ENCODE results near the gene FLRT2. TPM values are rescaled to one million over a fixed set of nuclear protein-coding genes. Genes with fewer than 3 reads are reported as not detected.

Gene FLRT2
- total RNA-seq, 2 experiments from 2014 or later: not detected

GRCh38 chr14:85579942-85580341, 50.0 kb downstream of the FLRT2 start:
- H3K27ac Mint-ChIP-seq: no peak overlapping the region
- no peak for DNase-seq
- H3K9me3 Mint-ChIP-seq (ENCODE audit: low read depth): peaks cover 2% of the 10 kb centered on the region
- no peak overlapping the region for H3K4me3 Mint-ChIP-seq
- ATAC-seq: no peak
- H3K4me1 Mint-ChIP-seq: no peaks in the 10 kb centered on the region
- CTCF ChIA-PET: no interaction called here
- H3K27me3 Mint-ChIP-seq: no peaks in the 10 kb centered on the region
- no peaks in the 10 kb centered on the region for H3K36me3 Mint-ChIP-seq

DNA sequence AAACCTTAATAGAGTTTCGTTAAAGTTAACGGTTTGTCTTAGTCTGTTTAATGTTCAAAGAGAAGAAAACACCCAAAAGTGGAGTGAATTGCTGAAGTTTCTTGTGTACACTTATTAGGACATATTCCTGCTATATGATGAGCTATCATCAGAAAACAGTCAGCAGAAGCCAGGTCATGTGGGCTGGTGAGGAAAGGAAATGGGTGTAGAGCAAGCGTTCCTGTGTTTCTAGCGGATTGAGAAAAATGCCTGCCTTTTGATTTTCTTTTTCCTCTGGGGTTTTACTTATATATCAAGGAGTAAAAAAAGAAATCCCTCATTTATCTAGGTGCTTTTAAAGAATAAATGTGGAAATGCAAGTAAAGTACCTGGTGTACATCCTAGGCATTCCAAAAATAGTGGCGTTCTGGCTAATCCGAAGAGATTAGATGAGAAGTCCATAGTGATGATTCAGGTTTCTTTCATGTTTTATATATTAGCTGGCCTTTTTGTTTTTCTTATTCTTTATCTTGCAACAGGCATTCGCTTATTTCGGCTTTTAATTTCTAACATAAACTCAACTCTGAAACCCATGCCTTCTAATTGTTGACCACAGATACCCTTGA, 50.7 kb downstream of the FLRT2 start:
- Mint-ChIP-seq H3K27ac (no peak overlapping the region), H3K27me3 (no peaks in the 10 kb centered on the region), H3K9me3 (ENCODE audit: low read depth) (peaks cover 2% of the 10 kb centered on the region), H3K36me3 (no peaks in the 10 kb centered on the region), H3K4me3 (no peak overlapping the region), H3K4me1 (no peaks in the 10 kb centered on the region)
- ATAC-seq (no peak), DNase-seq (no peak)
- CTCF ChIA-PET: no interaction called here

GRCh38 chr14:85581691-85582090, 51.7 kb downstream of the FLRT2 start:
- no peak for ATAC-seq

GRCh38 chr14:85583380-85583779, 53.4 kb downstream of the FLRT2 start:
- DNase-seq (no peak), ATAC-seq (no peak)
- H3K27me3 Mint-ChIP-seq: no peaks in the 10 kb centered on the region
- peaks cover under 1% of the 10 kb centered on the region for H3K9me3 Mint-ChIP-seq (ENCODE audit: low read depth)
- H3K4me3 Mint-ChIP-seq: no peak overlapping the region
- no peaks in the 10 kb centered on the region for H3K36me3 Mint-ChIP-seq
- no peak overlapping the region for H3K27ac Mint-ChIP-seq
- CTCF ChIA-PET: no interaction called here
- H3K4me1 Mint-ChIP-seq: no peaks in the 10 kb centered on the region

More at GRCh38 chr14:85581691-85582090, 51.7 kb downstream of the FLRT2 start:
- H3K4me3 Mint-ChIP-seq: no peak overlapping the region
- no peaks in the 10 kb centered on the region for H3K36me3 Mint-ChIP-seq
- no peak for DNase-seq
- CTCF ChIA-PET: no interaction called here
- H3K27me3 Mint-ChIP-seq: no peaks in the 10 kb centered on the region
- no peak overlapping the region for H3K27ac Mint-ChIP-seq
- H3K4me1 Mint-ChIP-seq: no peaks in the 10 kb centered on the region
- H3K9me3 Mint-ChIP-seq (ENCODE audit: low read depth): peaks cover 2% of the 10 kb centered on the region

GRCh38 chr14:85584481-85584880, 54.5 kb downstream of the FLRT2 start:
- H3K9me3 Mint-ChIP-seq (ENCODE audit: low read depth): no peaks in the 10 kb centered on the region
- no peak overlapping the region for H3K27ac Mint-ChIP-seq
- DNase-seq (no peak), ATAC-seq (no peak)
- H3K4me3 Mint-ChIP-seq: no peak overlapping the region
- no peaks in the 10 kb centered on the region for H3K27me3 Mint-ChIP-seq
- H3K36me3 Mint-ChIP-seq: no peaks in the 10 kb centered on the region
- CTCF ChIA-PET: no interaction called here
- no peaks in the 10 kb centered on the region for H3K4me1 Mint-ChIP-seq

GRCh38 chr14:85587151-85587711, 57.3 kb downstream of the FLRT2 start:
- Mint-ChIP-seq H3K27ac (no peak overlapping the region), H3K27me3 (no peaks in the 10 kb centered on the region), H3K9me3 (ENCODE audit: low read depth) (no peaks in the 10 kb centered on the region), H3K36me3 (no peaks in the 10 kb centered on the region), H3K4me3 (no peak overlapping the region), H3K4me1 (no peaks in the 10 kb centered on the region)
- ATAC-seq (no peak), DNase-seq (no peak)
- CTCF ChIA-PET: no interaction called here

- ATAC-seq (no peak), DNase-seq (no peak)
- no peak overlapping the region for H3K27ac Mint-ChIP-seq
- CTCF ChIA-PET: no interaction called here
- no peak overlapping the region for H3K4me3 Mint-ChIP-seq
- no peaks in the 10 kb centered on the region for H3K36me3 Mint-ChIP-seq
- no peaks in the 10 kb centered on the region for H3K4me1 Mint-ChIP-seq
- no peaks in the 10 kb centered on the region for H3K27me3 Mint-ChIP-seq
- H3K9me3 Mint-ChIP-seq (ENCODE audit: low read depth): no peaks in the 10 kb centered on the region
Observed at GRCh38 chr14:85590784-85591183, 60.8 kb downstream of the FLRT2 start.

DNA sequence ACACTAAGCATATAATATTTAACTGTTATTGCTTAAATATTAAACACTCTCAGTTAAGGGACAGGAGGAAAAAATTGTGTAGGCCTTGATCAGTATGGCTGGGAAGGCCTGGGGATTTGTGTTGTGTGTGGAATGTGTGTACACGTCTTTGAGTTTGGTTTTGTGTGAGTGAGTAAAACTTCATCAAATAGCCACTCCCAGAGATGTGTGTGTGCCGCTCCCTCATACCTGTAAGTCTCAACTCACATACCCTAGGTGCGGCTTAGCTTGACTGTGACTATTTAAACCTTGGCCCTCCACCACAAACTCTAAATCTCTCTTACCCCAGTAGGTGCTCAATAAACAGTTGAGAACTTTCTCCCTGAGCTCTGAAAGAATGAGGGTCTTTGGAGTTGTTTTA, 64.3 kb downstream of the FLRT2 start:
- Mint-ChIP-seq H3K27me3 (no peaks in the 10 kb centered on the region), H3K4me3 (no peak overlapping the region), H3K27ac (no peak overlapping the region), H3K4me1 (no peaks in the 10 kb centered on the region), H3K36me3 (no peaks in the 10 kb centered on the region), H3K9me3 (ENCODE audit: low read depth) (peaks cover 3% of the 10 kb centered on the region)
- ATAC-seq: no peak
- CTCF ChIA-PET: no interaction called here
- DNase-seq: no peak

GRCh38 chr14:85595981-85596380, 66.0 kb downstream of the FLRT2 start:
- H3K4me1 Mint-ChIP-seq: no peaks in the 10 kb centered on the region
- H3K4me3 Mint-ChIP-seq: no peak overlapping the region
- CTCF ChIA-PET: no interaction called here
- H3K27ac Mint-ChIP-seq: no peak overlapping the region
- H3K9me3 Mint-ChIP-seq (ENCODE audit: low read depth): peaks cover 3% of the 10 kb centered on the region
- no peak for DNase-seq
- no peaks in the 10 kb centered on the region for H3K36me3 Mint-ChIP-seq
- no peak for ATAC-seq
- no peaks in the 10 kb centered on the region for H3K27me3 Mint-ChIP-seq

- CTCF ChIA-PET: no interaction called here
Observed at GRCh38 chr14:85596562-85596961, 66.6 kb downstream of the FLRT2 start.

GRCh38 chr14:85597701-85598100, 67.8 kb downstream of the FLRT2 start:
- no peaks in the 10 kb centered on the region for H3K27me3 Mint-ChIP-seq
- peaks cover 3% of the 10 kb centered on the region for H3K9me3 Mint-ChIP-seq (ENCODE audit: low read depth)
- no peaks in the 10 kb centered on the region for H3K4me1 Mint-ChIP-seq
- no peak overlapping the region for H3K27ac Mint-ChIP-seq
- no peaks in the 10 kb centered on the region for H3K36me3 Mint-ChIP-seq
- ATAC-seq (no peak), DNase-seq (no peak)
- CTCF ChIA-PET: no interaction called here
- no peak overlapping the region for H3K4me3 Mint-ChIP-seq

More at GRCh38 chr14:85596562-85596961, 66.6 kb downstream of the FLRT2 start:
- H3K27me3 Mint-ChIP-seq: no peaks in the 10 kb centered on the region
- DNase-seq: no peak
- H3K4me3 Mint-ChIP-seq: no peak overlapping the region
- H3K27ac Mint-ChIP-seq: no peak overlapping the region
- no peaks in the 10 kb centered on the region for H3K36me3 Mint-ChIP-seq
- no peak for ATAC-seq
- no peaks in the 10 kb centered on the region for H3K4me1 Mint-ChIP-seq
- peaks cover 3% of the 10 kb centered on the region for H3K9me3 Mint-ChIP-seq (ENCODE audit: low read depth)

DNA sequence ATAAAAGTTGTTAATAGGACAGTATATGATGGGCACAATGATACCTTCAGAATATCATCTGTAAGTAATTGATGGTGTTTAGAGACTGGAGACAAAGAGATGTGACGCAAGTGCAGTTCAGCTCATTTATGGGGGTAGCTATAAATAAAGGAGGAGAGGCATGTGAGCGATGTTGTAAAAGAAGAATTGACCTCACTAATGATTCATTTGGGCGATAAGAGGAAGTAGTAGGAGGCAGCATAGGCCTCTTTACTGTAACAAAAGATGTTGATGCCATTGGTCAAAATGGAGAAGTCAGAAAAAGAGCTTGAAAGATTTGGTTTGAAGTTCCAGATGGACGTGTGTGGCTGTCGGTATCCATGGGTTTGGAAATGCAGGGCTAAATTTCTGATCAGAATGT, 70.0 kb downstream of the FLRT2 start:
- Mint-ChIP-seq H3K4me3 (no peak overlapping the region), H3K27me3 (no peaks in the 10 kb centered on the region), H3K9me3 (ENCODE audit: low read depth) (peaks cover 5% of the 10 kb centered on the region), H3K4me1 (no peaks in the 10 kb centered on the region), H3K36me3 (no peaks in the 10 kb centered on the region), H3K27ac (no peak overlapping the region)
- CTCF ChIA-PET: no interaction called here
- ATAC-seq (no peak), DNase-seq (no peak)

GRCh38 chr14:85601246-85601645, 71.3 kb downstream of the FLRT2 start:
- Mint-ChIP-seq H3K27ac (no peak overlapping the region), H3K4me1 (no peaks in the 10 kb centered on the region), H3K4me3 (no peak overlapping the region), H3K36me3 (no peaks in the 10 kb centered on the region), H3K9me3 (ENCODE audit: low read depth) (peaks cover 5% of the 10 kb centered on the region), H3K27me3 (no peaks in the 10 kb centered on the region)
- CTCF ChIA-PET: no interaction called here
- no peak for DNase-seq
- ATAC-seq: no peak

DNA sequence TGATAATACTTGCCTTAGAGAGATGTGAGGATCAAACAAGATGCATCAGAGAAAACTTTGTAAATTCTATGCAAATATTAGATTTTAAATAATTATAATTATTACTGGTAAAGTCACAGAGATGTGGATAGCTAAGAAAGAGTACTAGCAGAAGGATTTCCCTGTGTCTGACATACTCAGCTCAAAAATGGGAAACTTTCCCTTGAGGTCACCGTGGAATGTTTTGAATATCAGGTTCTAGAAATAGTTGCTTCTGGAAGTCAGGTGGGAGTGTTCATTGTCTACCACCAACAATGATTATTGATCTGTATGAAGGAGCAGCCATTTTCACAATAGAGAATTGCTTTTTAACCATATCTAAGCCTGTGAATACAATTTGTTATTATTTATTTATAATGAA, 71.7 kb downstream of the FLRT2 start:
- Mint-ChIP-seq H3K36me3 (no peaks in the 10 kb centered on the region), H3K9me3 (ENCODE audit: low read depth) (peaks cover 5% of the 10 kb centered on the region), H3K4me3 (no peak overlapping the region), H3K4me1 (no peaks in the 10 kb centered on the region), H3K27me3 (no peaks in the 10 kb centered on the region), H3K27ac (no peak overlapping the region)
- CTCF ChIA-PET: no interaction called here
- ATAC-seq (no peak), DNase-seq (no peak)

- Mint-ChIP-seq H3K36me3 (no peaks in the 10 kb centered on the region), H3K9me3 (ENCODE audit: low read depth) (peaks cover 5% of the 10 kb centered on the region), H3K27ac (no peak overlapping the region), H3K4me1 (no peaks in the 10 kb centered on the region), H3K4me3 (no peak overlapping the region), H3K27me3 (no peaks in the 10 kb centered on the region)
- DNase-seq (no peak), ATAC-seq (no peak)
- CTCF ChIA-PET: no interaction called here
Observed at GRCh38 chr14:85602345-85602744, 72.4 kb downstream of the FLRT2 start.
